Measurements from ENCODE around the gene SLC38A2. TPM values are rescaled to one million over a fixed set of nuclear protein-coding genes. Genes with fewer than 3 reads are reported as not detected.
"Not testable (repeated sequence)": the region's sequence is repeated elsewhere in the genome, so short reads cannot be mapped to it uniquely, and the experiment has no call there.

The SLC38A2 gene
- 361 and 424 TPM in 2 replicates for total RNA-seq (2014; rRNA removed; shearing (Covaris generic))

GRCh38 chr12:46372544-46373300, at the start of gene SLC38A2:
Gene SLC38A2, minus strand, starts transcription at chr12:46372773. Its CDS starts 1,480 bp downstream, at chr12:46371293.
- peak; percentile 96 for DNase-seq (ENCODE audit: low read depth)

- no peak for DNase-seq (ENCODE audit: low read depth)
Observed at GRCh38 chr12:46419675-46420074, 47.1 kb upstream of the SLC38A2 start.

DNA sequence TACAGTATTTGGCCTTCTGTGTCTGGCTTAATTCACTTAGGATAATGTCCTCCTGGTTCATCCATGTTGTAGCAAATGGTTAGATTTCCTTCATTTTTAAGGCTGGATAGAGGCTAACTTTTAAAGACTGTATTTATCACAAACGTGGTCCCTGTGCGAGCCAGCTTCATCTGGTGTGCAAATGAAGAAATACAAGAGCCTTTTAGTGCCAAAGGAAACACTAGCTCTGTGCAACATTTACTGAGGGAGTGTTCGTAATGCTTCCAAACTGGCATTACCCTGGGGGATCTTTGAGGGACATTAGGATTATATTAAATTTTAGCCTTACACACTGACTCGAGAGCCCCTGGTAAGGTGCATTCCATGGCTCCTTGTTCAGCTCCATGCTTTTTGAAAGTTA, 43.0 kb upstream of the SLC38A2 start:
- DNase-seq (ENCODE audit: low read depth), result no peak

- no peak for DNase-seq (ENCODE audit: low read depth)
Observed at GRCh38 chr12:46414591-46415268, 42.2 kb upstream of the SLC38A2 start.

DNA sequence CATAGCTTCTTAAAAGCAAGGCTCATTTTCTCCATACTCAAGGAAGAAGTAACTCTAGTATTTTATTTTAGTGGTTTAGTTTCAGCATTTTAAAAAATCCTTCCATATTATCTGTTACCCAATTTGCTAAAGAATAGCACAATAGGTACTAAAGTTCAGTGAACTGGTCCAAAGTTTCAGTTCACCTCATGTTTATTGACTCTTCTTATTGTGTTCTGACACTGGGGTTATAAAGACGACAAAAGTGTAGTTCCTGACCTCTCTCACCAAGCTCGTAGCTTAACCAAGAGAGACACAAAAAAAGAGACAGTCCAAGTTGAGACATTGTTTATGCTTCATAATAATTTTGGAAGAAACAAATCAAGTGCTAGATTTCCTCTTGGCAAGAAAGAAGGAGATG, 40.8 kb upstream of the SLC38A2 start:
- no peak for DNase-seq (ENCODE audit: low read depth)

- DNase-seq (ENCODE audit: low read depth), result no peak
Observed at GRCh38 chr12:46412857-46413256, 40.3 kb upstream of the SLC38A2 start.

DNA sequence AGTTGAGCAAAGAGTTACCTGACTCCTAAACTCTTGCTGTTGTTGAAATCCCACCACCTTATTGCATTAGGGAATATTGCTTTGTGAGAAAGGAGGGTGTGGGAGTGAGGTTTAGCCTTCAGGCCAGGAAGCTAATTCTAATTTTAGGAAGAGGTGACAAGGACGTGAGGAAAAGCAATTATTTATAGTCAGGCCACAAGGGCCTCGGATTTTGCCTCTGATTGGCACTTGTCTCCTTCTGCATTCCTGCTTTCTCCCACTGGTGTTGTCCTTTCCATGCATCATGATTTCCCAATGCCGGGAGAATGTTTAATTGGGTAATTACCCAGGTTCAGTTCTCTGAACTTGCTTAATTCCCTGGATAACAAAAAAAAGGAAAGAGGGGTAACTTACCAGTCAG, 37.9 kb upstream of the SLC38A2 start:
- DNase-seq (ENCODE audit: low read depth), result no peak

GRCh38 chr12:46409974-46410373, 37.4 kb upstream of the SLC38A2 start:
- no peak for DNase-seq (ENCODE audit: low read depth)

- DNase-seq (ENCODE audit: low read depth), result no peak
Observed at GRCh38 chr12:46409342-46409741, 36.8 kb upstream of the SLC38A2 start.

- no peak for DNase-seq (ENCODE audit: low read depth)
Observed at GRCh38 chr12:46408441-46408840, 35.9 kb upstream of the SLC38A2 start.

DNA sequence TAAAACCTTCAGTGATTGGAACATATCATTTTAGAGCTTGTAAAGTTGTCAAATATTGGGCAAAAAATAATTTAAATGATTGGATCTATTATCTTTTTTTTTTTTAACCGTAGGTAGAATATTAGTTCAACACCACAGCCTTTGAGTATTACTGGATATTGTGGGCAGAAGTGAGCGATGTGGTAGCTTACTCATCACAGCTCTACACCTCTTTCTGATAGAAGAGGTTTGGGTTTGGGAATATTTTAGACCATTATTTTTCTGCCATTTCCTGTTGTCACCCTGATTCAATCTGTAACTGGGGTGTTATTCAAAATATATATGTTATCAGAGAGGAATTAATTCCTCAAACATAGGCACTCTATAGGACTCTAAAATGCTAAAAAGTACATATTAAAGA, 34.8 kb upstream of the SLC38A2 start:
- DNase-seq (ENCODE audit: low read depth), result peak; percentile 36

GRCh38 chr12:46406352-46407027, 33.9 kb upstream of the SLC38A2 start:
- DNase-seq (ENCODE audit: low read depth), result no peak

DNA sequence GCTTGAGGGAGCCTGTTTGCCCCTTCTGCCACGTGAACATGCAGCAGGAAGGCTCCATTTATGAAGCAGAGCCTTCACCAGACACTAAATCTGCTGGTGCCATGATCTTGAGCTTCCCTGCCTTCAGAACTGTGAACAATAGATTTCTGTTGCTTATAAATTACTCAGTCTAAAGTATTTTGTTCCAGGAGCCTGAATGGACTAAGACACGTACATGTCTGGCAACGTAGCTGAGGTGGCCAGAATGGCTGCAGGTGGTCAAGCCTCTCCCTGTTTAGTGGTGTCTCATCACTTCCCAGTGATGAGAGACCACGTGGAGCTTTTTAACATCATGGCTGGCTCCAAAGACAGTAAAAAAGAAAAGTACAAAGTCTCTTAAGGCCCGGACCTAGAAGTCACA, 32.2 kb upstream of the SLC38A2 start:
- no peak for DNase-seq (ENCODE audit: low read depth)

- DNase-seq (ENCODE audit: low read depth), result no peak
Observed at GRCh38 chr12:46404225-46404631, 31.7 kb upstream of the SLC38A2 start.

GRCh38 chr12:46403719-46404070, 31.1 kb upstream of the SLC38A2 start:
- DNase-seq (ENCODE audit: low read depth), result no peak

GRCh38 chr12:46402941-46403718, 30.6 kb upstream of the SLC38A2 start:
- peak; percentile 37 for DNase-seq (ENCODE audit: low read depth)

GRCh38 chr12:46402451-46402850, 29.9 kb upstream of the SLC38A2 start:
- DNase-seq (ENCODE audit: low read depth), result peak; percentile 83

DNA sequence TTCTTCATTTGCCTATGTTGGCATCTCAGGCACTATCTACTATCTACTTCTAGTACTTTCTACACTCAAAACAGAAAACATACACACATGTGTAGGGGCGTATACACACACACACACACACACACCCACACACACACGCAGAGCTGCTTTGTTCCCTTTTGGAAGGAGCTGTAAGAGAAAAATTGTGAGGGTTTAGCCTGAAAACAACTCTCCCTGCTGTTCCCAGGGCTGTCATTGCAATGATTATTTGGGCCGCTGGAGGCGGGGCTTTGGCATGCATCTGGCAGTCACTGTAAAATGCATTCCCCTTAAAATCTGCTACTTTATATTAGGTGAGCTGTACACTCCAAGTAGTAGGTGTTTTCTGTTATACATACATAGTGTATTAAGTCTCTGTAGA, 29.1 kb upstream of the SLC38A2 start:
- peak; percentile 43 for DNase-seq (ENCODE audit: low read depth)

GRCh38 chr12:46400406-46400805, 27.8 kb upstream of the SLC38A2 start:
- DNase-seq (ENCODE audit: low read depth), result no peak

GRCh38 chr12:46399461-46400248, 27.1 kb upstream of the SLC38A2 start:
- DNase-seq (ENCODE audit: low read depth), result not testable (repeated sequence)

DNA sequence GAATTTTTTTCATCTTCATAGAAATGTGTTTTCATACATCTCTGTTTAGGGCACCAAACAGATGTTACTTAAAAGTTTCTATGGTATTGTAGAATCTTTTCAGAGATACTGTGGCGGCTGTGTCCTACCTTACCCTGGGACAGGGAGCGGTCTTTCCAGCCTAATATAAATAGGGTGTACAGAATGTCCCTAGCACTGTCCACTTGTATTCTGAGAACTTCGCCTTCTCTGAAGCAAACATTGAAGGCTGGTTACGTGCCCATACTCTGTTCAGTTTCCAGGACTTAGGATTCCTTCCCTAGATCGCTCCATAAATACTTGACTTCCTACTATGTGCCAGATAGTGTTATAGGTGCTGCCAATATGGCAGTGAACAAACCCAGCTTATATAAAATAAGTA, 24.3 kb upstream of the SLC38A2 start:
- no peak for DNase-seq (ENCODE audit: low read depth)

Data from Daoy (cell line).